ENCODE measurements around the gene ZNF284. TPM values are rescaled to one million over a fixed set of nuclear protein-coding genes. Genes with fewer than 3 reads are reported as not detected.

ZNF284 gene
- 3.4 TPM for total RNA-seq
- polyA plus RNA-seq (ENCODE audit: insufficient read depth in 1 of 8, insufficient read length in 8 of 8, low replicate concordance in 1 of 8), result 1 to 10 TPM; 1.9 to 3.2 (median 2.6) TPM
- long read RNA-seq, donor 1, result 0 reads
- long read RNA-seq, donor 2, result 0 reads
- long read RNA-seq, donor 3, full-length matches to known transcripts, result 2 of 2 reads
- long read RNA-seq, donor 3, partial matches to known transcripts, result 0 of 2 reads
- long read RNA-seq, donor 3, other reads (novel, unspliced or antisense), result 0 of 2 reads
- long read RNA-seq, donor 4, result 0 reads
- long read RNA-seq, donor 5, full-length matches to known transcripts, result 2 of 2 reads
- long read RNA-seq, donor 5, partial matches to known transcripts, result 0 of 2 reads
- long read RNA-seq, donor 5, other reads (novel, unspliced or antisense), result 0 of 2 reads
- long read RNA-seq, donor 6, result 0 reads
- long read RNA-seq, donor 7, result 0 reads
- long read RNA-seq, donor 8, result 0 reads
- long read RNA-seq, donor 9, result 0 reads
- long read RNA-seq, donor 10, result 0 reads
- long read RNA-seq, donor 11, result 0 reads

GRCh38 chr19:44071824-44072542, at the start of gene ZNF284:
Gene ZNF284 (plus strand): TSS chr19:44072159. CDS start chr19:44076390, 4,231 bp downstream.
- Histone ChIP-seq H3K4me3 (ENCODE audit: low read length) (peak within 1 kb of the TSS; percentile 73), H3K36me3 (ENCODE audit: control insufficient read depth, insufficient read depth, low read length) (peaks cover 8% of the 10 kb centered on the region), H3K27ac (ENCODE audit: low read length) (peak within 1 kb of the TSS; percentile 42), H3K9me3 (replicated peaks; ENCODE audit: control insufficient read depth, low read depth, low read length) (peaks cover 7% of the 10 kb centered on the region), H3K4me1 (ENCODE audit: control insufficient read depth, insufficient read depth, low read length) (peaks cover 8% of the 10 kb centered on the region), H3K27me3 (ENCODE audit: control insufficient read depth, insufficient read depth, low read length) (no peaks in the 10 kb centered on the region)
- WGBS (ENCODE audit: insufficient coverage), result 0% methylated on average over 25 of the region's 40 CpGs
- peak; percentile 97 for DNase-seq

DNA sequence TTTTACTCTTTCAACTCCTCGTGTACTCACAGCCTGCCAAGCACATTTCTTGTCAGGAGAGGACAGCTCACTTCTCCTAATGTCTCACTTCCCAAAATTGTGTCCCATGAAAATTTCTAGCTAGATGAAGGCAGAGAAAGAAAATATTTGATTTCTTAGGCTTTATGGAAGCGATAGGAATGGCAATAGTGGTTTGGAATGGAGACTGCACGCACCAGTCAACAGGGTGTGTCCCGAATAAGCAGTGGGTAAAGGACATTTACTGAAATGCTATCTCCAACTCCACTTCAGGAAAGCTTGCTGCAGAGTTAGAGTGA, 47.1 kb upstream of the ZNF284 start:
- WGBS (ENCODE audit: insufficient coverage), result no CpG with 5 or more reads among the region's 4 CpGs

DNA sequence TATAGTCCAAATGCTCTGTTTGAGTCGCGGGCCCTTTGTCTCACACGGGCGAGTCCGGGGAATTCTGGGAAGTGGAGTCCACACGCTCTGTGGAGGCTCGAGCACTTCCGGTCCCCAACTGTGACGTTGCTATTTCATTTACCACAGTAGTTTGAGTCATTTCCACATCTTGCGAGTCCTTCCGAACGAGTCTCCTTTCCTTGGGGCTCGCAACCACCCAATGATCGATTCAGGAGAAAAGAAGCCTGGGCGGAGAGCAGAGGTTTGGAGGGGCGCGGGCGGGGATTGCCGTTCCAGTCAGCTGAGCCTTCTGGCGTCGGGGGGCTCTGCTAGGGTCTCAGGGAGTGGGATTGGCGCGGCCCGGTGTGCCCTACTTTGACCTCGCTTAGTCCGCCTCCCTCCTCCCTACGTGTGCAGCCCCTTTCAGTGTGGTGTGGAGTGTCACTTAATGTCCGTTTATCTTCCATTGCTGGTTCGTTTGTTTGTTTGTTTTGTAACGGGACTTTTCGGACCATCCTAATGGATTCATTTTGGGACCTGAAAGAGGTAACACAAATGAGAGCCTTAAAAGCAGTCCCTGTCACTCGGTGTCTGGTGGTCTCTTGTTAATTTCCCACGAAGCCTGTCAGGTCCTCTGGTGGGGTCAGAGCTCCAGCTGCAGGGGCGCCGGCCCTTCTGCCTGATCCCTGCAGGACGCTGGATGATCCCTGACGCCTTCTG, 46.6 kb upstream of the ZNF284 start, which contains the start of gene ZNF222:
Gene ZNF222, plus strand, starts transcription at position 163 of the 720 bp plus-strand sequence. Its CDS starts 58 bp downstream, at position 221.
- peaks cover 28% of the 10 kb centered on the region for H3K36me3 ChIP-seq (ENCODE audit: control insufficient read depth, insufficient read depth, low read length)
- WGBS (ENCODE audit: insufficient coverage), result 2% methylated on average over 22 of the region's 37 CpGs
- peak within 1 kb of the TSS; percentile 67 for H3K27ac ChIP-seq (ENCODE audit: low read length)
- H3K9me3 ChIP-seq (replicated peaks; ENCODE audit: control insufficient read depth, low read depth, low read length), result peaks cover 11% of the 10 kb centered on the region
- no peaks in the 10 kb centered on the region for H3K27me3 ChIP-seq (ENCODE audit: control insufficient read depth, insufficient read depth, low read length)
- peaks cover 8% of the 10 kb centered on the region for H3K4me1 ChIP-seq (ENCODE audit: control insufficient read depth, insufficient read depth, low read length)
- DNase-seq, result peak; percentile 97
- peak within 1 kb of the TSS; percentile 88 for H3K4me3 ChIP-seq (ENCODE audit: low read length)

More for the DNA sequence above, 47.1 kb upstream of the ZNF284 start:
- Histone ChIP-seq H3K4me1 (ENCODE audit: control insufficient read depth, insufficient read depth, low read length) (peaks cover 8% of the 10 kb centered on the region), H3K9me3 (replicated peaks; ENCODE audit: control insufficient read depth, low read depth, low read length) (peaks cover 9% of the 10 kb centered on the region), H3K36me3 (ENCODE audit: control insufficient read depth, insufficient read depth, low read length) (peaks cover 25% of the 10 kb centered on the region), H3K27me3 (ENCODE audit: control insufficient read depth, insufficient read depth, low read length) (no peaks in the 10 kb centered on the region), H3K4me3 (ENCODE audit: low read length) (peak overlapping the region; percentile 88), H3K27ac (ENCODE audit: low read length) (peak overlapping the region; percentile 57)
- DNase-seq, result no peak

DNA sequence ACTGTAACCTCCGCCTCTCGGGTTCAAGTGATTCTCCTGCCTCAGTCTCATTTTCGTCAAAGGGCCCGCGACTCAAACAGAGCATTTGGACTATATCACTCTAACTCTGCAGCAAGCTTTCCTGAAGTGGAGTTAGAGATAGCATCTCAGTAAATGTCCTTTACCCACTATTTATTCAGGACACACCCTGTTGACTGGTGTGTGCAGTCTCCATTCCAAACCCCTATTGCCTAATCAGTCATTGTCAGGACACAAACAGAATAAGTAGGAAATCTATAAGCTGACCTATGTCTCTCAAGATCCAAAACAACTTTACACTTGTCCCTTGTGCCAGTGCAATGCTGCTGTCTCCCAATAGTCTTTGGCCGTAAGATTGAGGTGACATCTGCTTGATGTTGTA, 45.3 kb upstream of the ZNF284 start:
- Histone ChIP-seq H3K4me1 (ENCODE audit: control insufficient read depth, insufficient read depth, low read length) (peaks cover 8% of the 10 kb centered on the region), H3K4me3 (ENCODE audit: low read length) (no peak overlapping the region), H3K27me3 (ENCODE audit: control insufficient read depth, insufficient read depth, low read length) (no peaks in the 10 kb centered on the region), H3K36me3 (ENCODE audit: control insufficient read depth, insufficient read depth, low read length) (peaks cover 34% of the 10 kb centered on the region), H3K9me3 (replicated peaks; ENCODE audit: control insufficient read depth, low read depth, low read length) (peaks cover 20% of the 10 kb centered on the region), H3K27ac (ENCODE audit: low read length) (no peak overlapping the region)
- DNase-seq, result no peak
- WGBS (ENCODE audit: insufficient coverage), result 100% methylated on average over 1 of the region's 6 CpGs

- WGBS (ENCODE audit: insufficient coverage), result no CpG with 5 or more reads among the region's 1 CpG
- H3K4me3 ChIP-seq (ENCODE audit: low read length), result no peak overlapping the region
- H3K36me3 ChIP-seq (ENCODE audit: control insufficient read depth, insufficient read depth, low read length), result peaks cover 39% of the 10 kb centered on the region
- no peak overlapping the region for H3K27ac ChIP-seq (ENCODE audit: low read length)
- H3K4me1 ChIP-seq (ENCODE audit: control insufficient read depth, insufficient read depth, low read length), result no peaks in the 10 kb centered on the region
- H3K27me3 ChIP-seq (ENCODE audit: control insufficient read depth, insufficient read depth, low read length), result no peaks in the 10 kb centered on the region
- H3K9me3 ChIP-seq (replicated peaks; ENCODE audit: control insufficient read depth, low read depth, low read length), result peaks cover 62% of the 10 kb centered on the region
- no peak for DNase-seq
These were observed 39.9 kb upstream of the ZNF284 start for GRCh38 chr19:44032001-44032610.

DNA sequence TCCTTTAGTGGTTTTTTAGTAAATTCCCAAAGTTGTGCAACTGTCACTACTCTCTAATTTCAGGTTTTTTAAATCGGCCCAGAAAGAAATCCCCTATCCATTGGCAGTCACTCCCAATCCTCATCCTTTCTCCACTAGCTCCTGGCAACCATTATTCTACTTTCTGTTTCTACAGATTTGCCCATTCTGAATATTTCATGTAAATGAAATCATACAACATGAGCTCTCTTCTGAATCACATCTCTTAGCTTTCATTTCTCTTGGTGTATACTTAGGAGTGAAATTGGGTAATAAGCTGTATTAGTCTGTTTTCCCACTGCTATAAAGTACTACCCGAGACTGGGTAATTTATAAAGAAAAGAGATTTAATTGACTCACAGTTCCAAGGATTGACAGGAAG, 29.8 kb upstream of the ZNF284 start:
- WGBS (ENCODE audit: insufficient coverage), result 100% methylated on average over 1 of the region's 2 CpGs
- no peak for DNase-seq
- Histone ChIP-seq H3K4me1 (ENCODE audit: control insufficient read depth, insufficient read depth, low read length) (no peaks in the 10 kb centered on the region), H3K9me3 (replicated peaks; ENCODE audit: control insufficient read depth, low read depth, low read length) (no peaks in the 10 kb centered on the region), H3K36me3 (ENCODE audit: control insufficient read depth, insufficient read depth, low read length) (no peaks in the 10 kb centered on the region), H3K27ac (ENCODE audit: low read length) (no peak overlapping the region), H3K27me3 (ENCODE audit: control insufficient read depth, insufficient read depth, low read length) (no peaks in the 10 kb centered on the region), H3K4me3 (ENCODE audit: low read length) (no peak overlapping the region)

DNA sequence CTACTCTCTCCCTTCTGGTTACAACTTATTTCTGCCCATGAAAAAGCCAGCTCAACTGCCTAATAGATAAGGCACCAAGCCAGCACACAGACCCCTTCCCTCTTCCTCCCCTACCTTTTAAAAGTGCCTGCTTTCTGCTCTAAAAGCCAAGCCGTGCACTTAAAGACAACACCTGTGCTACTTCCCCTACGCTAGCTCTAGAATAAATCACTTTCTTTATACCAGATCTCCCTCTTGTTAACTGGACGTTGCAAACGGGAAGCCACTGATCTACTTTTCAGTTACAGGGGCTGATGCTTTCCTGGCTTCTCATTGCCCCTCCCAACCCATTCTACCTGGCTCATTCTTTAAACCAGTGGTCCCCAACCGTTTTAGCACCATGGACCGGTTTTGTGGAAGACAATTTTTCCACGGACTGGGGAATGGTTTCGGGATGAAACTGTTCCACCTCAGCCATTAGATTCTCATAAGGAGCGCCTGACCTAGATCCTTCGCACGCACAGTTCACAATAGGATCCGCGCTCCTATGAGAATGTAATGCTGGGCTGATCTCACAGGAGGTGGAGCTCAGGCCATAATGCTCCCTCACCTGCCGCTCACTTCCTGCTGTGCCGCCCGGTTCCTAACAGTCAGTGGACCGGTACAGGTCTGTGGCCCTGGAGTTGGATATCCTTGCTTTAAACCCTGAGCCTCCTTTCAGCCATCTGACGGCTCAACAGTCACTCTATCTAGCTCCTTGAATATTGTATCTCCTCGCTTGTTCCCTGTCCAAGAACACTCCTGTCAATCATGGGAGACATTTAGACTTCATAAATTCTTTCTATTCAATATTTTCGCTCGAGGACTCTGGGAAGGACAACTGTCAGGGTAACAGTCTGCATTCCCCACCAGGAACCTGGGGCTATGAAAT, 21.0 kb upstream of the ZNF284 start:
- H3K9me3 ChIP-seq (replicated peaks; ENCODE audit: control insufficient read depth, low read depth, low read length), result no peaks in the 10 kb centered on the region
- peaks cover 6% of the 10 kb centered on the region for H3K36me3 ChIP-seq (ENCODE audit: control insufficient read depth, insufficient read depth, low read length)
- peak overlapping the region; percentile 77 for H3K27ac ChIP-seq (ENCODE audit: low read length)
- 17% methylated on average over 11 of the region's 21 CpGs for WGBS (ENCODE audit: insufficient coverage)
- peak overlapping the region; percentile 85 for H3K4me3 ChIP-seq (ENCODE audit: low read length)
- peaks cover 15% of the 10 kb centered on the region for H3K27me3 ChIP-seq (ENCODE audit: control insufficient read depth, insufficient read depth, low read length)
- no peak for DNase-seq
- peaks cover 9% of the 10 kb centered on the region for H3K4me1 ChIP-seq (ENCODE audit: control insufficient read depth, insufficient read depth, low read length)

DNA sequence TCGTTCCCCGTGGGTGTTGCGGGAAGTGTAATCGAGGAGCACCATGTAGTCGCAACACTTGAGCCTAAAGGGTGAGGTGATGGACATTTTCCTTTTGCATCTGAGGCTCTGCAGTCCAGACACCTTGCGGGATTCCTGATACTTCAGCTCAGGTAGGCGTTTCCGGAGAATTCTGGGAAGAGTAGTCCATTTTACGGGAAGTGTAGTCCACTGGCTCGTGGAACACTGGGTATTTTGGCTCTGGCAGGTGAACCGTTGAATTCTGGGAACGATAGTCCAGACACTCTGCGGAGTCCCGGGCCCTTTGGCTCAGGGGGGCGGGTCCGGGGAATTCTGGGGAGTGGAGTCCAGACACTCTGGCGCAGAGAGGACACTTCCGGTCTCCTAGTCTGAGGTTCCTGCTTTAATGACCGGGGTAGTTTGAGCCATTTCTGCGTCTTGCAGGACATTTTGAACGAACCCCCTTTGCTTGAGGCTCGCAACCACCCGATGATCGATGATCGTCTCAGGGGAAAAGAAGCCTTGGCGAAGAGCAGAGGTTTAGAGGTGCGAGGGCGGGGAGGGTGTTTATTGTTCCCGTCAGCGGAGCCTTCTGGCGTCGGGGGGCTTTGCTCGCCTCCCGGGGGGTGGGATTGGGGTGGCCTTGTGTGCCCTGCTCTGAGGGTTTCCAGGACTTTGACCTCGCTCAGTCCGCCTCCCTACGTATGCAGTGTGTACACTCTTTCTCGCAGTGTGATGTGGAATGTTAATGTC, 20.1 kb upstream of the ZNF284 start, which contains the start of gene ZNF223:
Gene ZNF223, plus strand, starts transcription at position 387 of the 753 bp plus-strand sequence. CDS start 3,141 bp downstream, outside the sequence.
- peaks cover 15% of the 10 kb centered on the region for H3K27me3 ChIP-seq (ENCODE audit: control insufficient read depth, insufficient read depth, low read length)
- H3K27ac ChIP-seq (ENCODE audit: low read length), result peak within 1 kb of the TSS; percentile 83
- H3K9me3 ChIP-seq (replicated peaks; ENCODE audit: control insufficient read depth, low read depth, low read length), result no peaks in the 10 kb centered on the region
- peak within 1 kb of the TSS; percentile 85 for H3K4me3 ChIP-seq (ENCODE audit: low read length)
- H3K4me1 ChIP-seq (ENCODE audit: control insufficient read depth, insufficient read depth, low read length), result peaks cover 9% of the 10 kb centered on the region
- WGBS (ENCODE audit: insufficient coverage), result 1% methylated on average over 29 of the region's 38 CpGs
- H3K36me3 ChIP-seq (ENCODE audit: control insufficient read depth, insufficient read depth, low read length), result peaks cover 7% of the 10 kb centered on the region
- DNase-seq, result peak; percentile 99
